OCI-M1 (cell line): ENCODE results near the gene WIPF3.

Source experiments
- DNase-seq: peaks from one replicate; lab custom pipeline; 2025; lab: John Stamatoyannopoulos, UW

WIPF3 gene

GRCh38 chr7:29806208-29806994, at the start of gene WIPF3:
WIPF3 (plus strand) TSS chr7:29806508; CDS start chr7:29834725, 28,217 bp downstream.
- DNase-seq = no peak

GRCh38 chr7:29763266-29763665, 43.0 kb upstream of the WIPF3 start:
- DNase-seq = no peak

- peak; percentile 28 for DNase-seq
These were observed 42.1 kb upstream of the WIPF3 start for GRCh38 chr7:29764227-29764626.

GRCh38 chr7:29765490-29765889, 40.8 kb upstream of the WIPF3 start:
- DNase-seq = no peak

GRCh38 chr7:29770371-29770770, 35.9 kb upstream of the WIPF3 start:
- no peak for DNase-seq

GRCh38 chr7:29771081-29771816, 35.1 kb upstream of the WIPF3 start:
- no peak for DNase-seq

- DNase-seq = no peak
These were observed 27.3 kb upstream of the WIPF3 start for GRCh38 chr7:29779017-29779416.

- DNase-seq = no peak
These were observed 26.0 kb upstream of the WIPF3 start for GRCh38 chr7:29780346-29780745.

- no peak for DNase-seq
These were observed 22.6 kb upstream of the WIPF3 start for GRCh38 chr7:29783671-29784070.

- DNase-seq = peak; percentile 58
These were observed 12.8 kb upstream of the WIPF3 start for GRCh38 chr7:29793507-29793906.

- DNase-seq = no peak
These were observed 11.2 kb upstream of the WIPF3 start for GRCh38 chr7:29794959-29795629.

GRCh38 chr7:29795696-29796580, 10.4 kb upstream of the WIPF3 start:
- no peak for DNase-seq

GRCh38 chr7:29797112-29797944, 9.0 kb upstream of the WIPF3 start:
- no peak for DNase-seq

GRCh38 chr7:29798422-29798821, 7.9 kb upstream of the WIPF3 start:
- no peak for DNase-seq

GRCh38 chr7:29801929-29802328, 4.4 kb upstream of the WIPF3 start:
- DNase-seq = no peak

GRCh38 chr7:29805031-29805430, 1.3 kb upstream of the WIPF3 start:
- no peak for DNase-seq

GRCh38 chr7:29805886-29806207, 461 bp upstream of the WIPF3 start:
- no peak for DNase-seq

- no peak for DNase-seq
These were observed 910 bp downstream of the WIPF3 start for GRCh38 chr7:29806995-29807841.

- DNase-seq = no peak
These were observed 1.9 kb downstream of the WIPF3 start for GRCh38 chr7:29808075-29808801.
